Stomach (tissue), 4 donors: ENCODE data around the gene PDE3B.

Experiments used
- CTCF ChIP-seq, 7 experiments: fragments of 450-650 bp in 4 of 7; fragments of 200-600 bp in 3 of 7; sonication (generic) in 3 of 7; IDR thresholded peaks; one replicate each; pipeline ENCODE4 v1.5.1; 2016 to 2019; ENCODE audit warnings: antibody characterized with exemption in 7 of 7, control low read depth in 2 of 7, mild to moderate bottlenecking in 1 of 7
- POLR2AphosphoS5 ChIP-seq, 3 donors: sonication (generic); formaldehyde crosslinking; IDR thresholded peaks; one replicate each; pipeline ENCODE4 v1.6.1; 2016; ENCODE audit warnings: antibody characterized with exemption in 3 of 3

GRCh38 chr11:14860511-14860910, 216.9 kb downstream of the PDE3B start:
- TF ChIP-seq POLR2AphosphoS5 (IDR thresholded peaks at IDR 0.05) = no peak
- TF ChIP-seq CTCF (IDR thresholded peaks at IDR 0.05) = no peak
